Gastroesophageal sphincter (tissue), 3 donors: ENCODE data around the gene UPK3BL2.
"Not testable (repeated sequence)": the region's sequence is repeated elsewhere in the genome, so short reads cannot be mapped to it uniquely, and the experiment has no call there.

Source experiments
- CTCF ChIP-seq, 4 experiments: fragments of 200-600 bp in 2 of 4; fragments of 450-650 bp in 2 of 4; sonication (generic) in 1 of 4; IDR thresholded peaks; one replicate each; pipeline ENCODE4 v1.5.1; 2017 to 2019; ENCODE audit warnings: antibody characterized with exemption in 4 of 4, mild to moderate bottlenecking in 2 of 4, moderate library complexity in 2 of 4
- EP300 ChIP-seq: sonication (generic); formaldehyde crosslinking; IDR thresholded peaks from one replicate; pipeline ENCODE4 v1.6.1; 2017; ENCODE audit warnings: antibody characterized with exemption, mild to moderate bottlenecking
- POLR2A ChIP-seq, 2 donors: fragments of 450-650 bp; IDR thresholded peaks; one replicate each; pipeline ENCODE4 v1.6.1; 2017; ENCODE audit warnings: antibody characterized with exemption in 2 of 2, mild to moderate bottlenecking in 2 of 2, moderate library complexity in 1 of 2
- POLR2AphosphoS5 ChIP-seq: sonication (generic); formaldehyde crosslinking; IDR thresholded peaks from one replicate; pipeline ENCODE4 v1.6.1; 2017; ENCODE audit warnings: antibody characterized with exemption

GRCh38 chr7:102524803-102525202, 18.7 kb downstream of the UPK3BL2 start:
- not testable (repeated sequence) for TF ChIP-seq CTCF (IDR thresholded peaks at IDR 0.05); POLR2A (IDR thresholded peaks at IDR 0.05); EP300; POLR2AphosphoS5
